WI38 (cell line): Measurements from ENCODE around the gene ZIC5.

Experiments used
- H3K4me3 ChIP-seq: 2 replicates; pipeline ENCODE4 v1.5.1; 2011; ENCODE audit warnings: low read depth, mild to moderate bottlenecking, control low read depth, low read length
- CTCF ChIP-seq: IDR thresholded peaks from 2 replicates; pipeline ENCODE4 v1.5.1; 2012; ENCODE audit warnings: low read depth, mild to moderate bottlenecking, control low read depth, low read length

Gene ZIC5

GRCh38 chr13:99960663-99961311 is 10.8 kb downstream of the ZIC5 start:
- no peak for TF ChIP-seq CTCF
- no peak overlapping the region for H3K4me3 ChIP-seq

GRCh38 chr13:99959540-99960230 is 11.9 kb downstream of the ZIC5 start:
- peak overlapping the region; percentile 29; the same call in 1 of the 2 replicates for H3K4me3 ChIP-seq
- TF ChIP-seq CTCF: no peak

GRCh38 chr13:99959127-99959539 is 12.4 kb downstream of the ZIC5 start:
- TF ChIP-seq CTCF: no peak
- H3K4me3 ChIP-seq: no peak overlapping the region

GRCh38 chr13:99958406-99959126 is 13.0 kb downstream of the ZIC5 start:
- no peak overlapping the region for H3K4me3 ChIP-seq
- no peak for TF ChIP-seq CTCF

GRCh38 chr13:99956473-99957349 is 14.9 kb downstream of the ZIC5 start:
- no peak for TF ChIP-seq CTCF
- no peak overlapping the region for H3K4me3 ChIP-seq

GRCh38 chr13:99955747-99956472 is 15.7 kb downstream of the ZIC5 start:
- no peak overlapping the region for H3K4me3 ChIP-seq
- TF ChIP-seq CTCF: no peak
